Measurements from ENCODE around the gene DOCK4.

The DOCK4 gene

DNA sequence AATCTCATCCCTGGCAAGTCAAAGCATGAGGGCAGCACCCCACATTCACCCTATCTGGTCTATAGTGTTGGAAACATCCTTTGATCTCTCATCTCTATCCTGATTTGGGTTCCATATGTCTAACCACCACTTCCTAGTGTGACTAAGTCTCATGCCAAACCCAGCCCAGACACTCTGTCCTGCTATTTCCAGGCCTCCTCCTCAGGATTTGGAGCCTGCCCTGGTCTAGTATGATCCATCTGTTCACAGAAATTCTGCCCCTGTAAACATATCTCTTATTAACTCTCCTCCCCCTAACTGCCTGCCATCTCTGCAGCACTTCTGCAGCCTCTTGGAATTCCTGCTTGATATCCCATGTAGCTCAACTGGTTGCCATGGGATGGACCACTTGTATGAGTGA is 323.0 kb downstream of the DOCK4 start:
- DNase-seq: no peak

DNA sequence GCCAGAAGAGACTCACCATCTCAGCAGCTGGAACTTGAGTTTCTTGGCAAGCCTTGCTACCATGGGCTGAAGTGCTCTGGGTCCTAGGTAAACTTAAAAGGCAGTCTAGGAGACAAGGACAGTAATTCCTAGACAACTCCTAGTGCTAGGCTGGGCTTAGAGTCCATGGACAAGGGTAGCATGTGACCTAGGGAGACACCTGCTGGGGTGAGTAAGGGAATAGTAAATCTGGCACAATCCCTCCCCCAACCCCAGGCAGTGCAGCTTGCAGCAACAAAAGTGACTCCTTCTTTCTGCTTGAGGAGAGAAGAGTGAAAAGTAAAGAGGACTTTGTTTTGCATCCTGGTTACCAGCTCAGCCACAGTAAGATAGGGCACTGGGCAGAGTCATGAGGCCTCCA is 327.4 kb downstream of the DOCK4 start:
- no peak for DNase-seq

DNA sequence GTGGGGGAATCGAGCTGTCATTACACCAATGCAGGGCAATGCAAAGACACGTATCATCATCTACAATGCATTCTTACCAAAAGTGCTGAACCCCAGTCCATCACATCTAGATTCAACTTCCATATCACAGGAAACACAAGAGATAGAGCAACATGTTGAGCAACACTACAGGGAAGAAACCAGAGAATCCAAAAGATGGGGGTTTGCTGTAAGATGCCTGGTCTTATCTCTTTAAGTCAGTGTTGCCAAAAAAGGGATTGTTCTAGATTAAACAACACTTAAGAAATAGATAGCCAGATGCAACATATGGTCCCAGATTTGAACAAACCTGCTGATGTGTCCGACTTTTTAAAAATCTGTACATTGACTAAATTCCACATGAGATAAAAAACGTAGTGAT is 328.3 kb downstream of the DOCK4 start:
- DNase-seq: no peak

DNA sequence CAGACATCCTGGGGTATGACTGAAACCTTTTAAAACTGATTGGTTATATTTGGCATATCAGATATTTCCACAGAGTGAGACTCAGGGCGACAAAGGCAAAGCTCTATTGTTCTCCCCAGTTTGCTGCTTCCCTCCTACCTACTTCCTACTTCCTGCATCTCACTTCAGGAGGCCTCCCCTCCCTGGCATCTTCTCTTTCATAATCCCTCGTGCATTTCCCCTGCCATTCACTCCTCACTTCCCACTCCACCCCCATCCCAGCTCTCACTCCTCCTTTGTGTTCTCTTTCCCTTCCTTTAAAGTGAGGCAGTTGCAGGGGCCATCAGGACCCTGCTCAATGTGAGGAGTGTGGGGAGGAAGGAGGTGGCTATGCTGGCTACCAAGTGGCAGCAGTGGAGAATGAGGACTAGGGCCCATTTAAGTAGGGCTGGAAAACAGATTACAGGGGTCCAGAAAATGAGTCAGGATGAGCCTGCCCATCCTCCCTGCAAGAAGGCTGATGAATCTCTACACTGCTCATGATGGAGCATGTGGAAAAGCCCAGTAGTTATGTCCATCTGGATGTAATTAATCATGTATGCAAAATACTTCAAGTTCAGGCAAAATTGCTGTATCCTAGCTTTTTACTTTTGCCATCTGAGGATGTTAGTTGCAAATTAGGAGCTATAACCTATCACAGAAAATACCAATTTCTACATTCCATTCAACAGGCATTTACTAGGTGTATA is 332.1 kb downstream of the DOCK4 start:
- no peak for DNase-seq

DNA sequence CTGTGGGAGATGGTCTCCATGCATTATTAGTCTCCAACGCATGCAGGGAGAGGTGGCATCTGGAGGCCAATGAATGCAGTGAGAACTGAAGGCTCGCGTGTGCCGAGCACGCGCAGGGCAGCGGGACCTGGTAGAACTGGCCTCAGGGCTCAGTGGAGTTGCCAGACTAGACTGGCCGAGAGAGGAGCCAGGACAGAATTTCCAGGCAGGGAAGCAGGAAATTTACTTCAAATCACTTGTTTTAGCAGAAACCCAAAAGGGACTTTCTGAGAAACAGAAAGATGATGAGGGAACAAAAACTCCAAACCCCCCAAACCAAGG is 332.9 kb downstream of the DOCK4 start:
- no peak for DNase-seq

DNA sequence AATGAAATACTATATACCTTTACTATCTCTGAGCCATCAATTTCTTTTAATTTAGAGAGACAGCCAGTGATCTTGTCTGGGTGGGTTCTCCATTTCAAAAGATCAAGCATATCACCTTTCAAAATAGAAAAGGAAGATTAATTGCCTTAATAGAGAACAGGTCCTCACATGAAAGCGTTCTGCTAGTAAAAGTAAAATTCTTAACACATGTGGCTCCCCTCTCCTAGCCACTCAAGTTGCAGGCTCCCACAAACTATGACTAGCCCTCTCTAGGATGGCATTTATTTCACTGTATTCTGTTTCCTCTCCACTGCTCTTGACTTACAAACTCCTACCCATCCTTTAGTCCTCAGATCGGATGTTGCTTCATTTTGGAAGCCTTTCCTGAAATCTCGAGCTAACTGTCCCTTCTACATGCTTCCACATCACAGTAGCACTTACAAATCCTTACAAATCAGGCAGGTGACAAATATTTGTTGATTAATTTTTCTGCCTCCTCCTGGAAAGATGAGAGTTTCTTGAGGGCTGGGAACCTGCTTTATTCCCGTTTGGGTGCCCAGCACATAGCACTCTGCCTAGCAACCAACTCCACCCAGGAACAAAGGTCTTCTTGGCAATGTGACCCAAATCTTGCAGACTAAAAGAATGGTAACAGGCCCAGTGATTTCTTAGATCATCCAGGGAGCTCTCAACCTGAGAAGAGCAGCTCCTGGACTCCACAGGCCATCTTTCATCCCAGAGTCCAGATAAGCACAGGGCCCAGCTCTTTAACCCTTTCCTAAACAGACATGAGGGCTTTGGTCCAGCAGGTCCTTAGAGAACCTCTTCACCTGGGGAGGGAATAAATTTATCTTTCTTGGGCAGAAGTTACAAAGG is 333.5 kb downstream of the DOCK4 start:
- DNase-seq: no peak

DNA sequence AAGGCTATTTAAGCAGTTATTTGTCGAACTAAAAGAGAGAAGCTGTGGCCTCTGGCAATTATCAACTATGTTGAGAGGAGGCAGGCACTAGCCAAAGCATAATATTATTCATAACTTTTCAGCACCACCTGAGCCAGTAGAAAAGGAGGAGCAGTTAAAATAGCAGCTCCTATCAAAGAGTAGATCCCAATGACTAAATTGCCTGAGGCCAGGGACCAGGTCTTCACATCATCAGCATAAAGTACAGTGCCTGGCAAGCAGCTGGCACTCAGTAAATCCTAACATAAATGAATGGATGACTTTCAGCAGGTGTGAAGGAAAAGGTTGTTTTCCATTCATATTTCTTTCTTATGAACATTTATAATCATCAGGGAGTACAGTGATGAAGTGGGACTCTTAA is 334.9 kb downstream of the DOCK4 start:
- DNase-seq: no peak

DNA sequence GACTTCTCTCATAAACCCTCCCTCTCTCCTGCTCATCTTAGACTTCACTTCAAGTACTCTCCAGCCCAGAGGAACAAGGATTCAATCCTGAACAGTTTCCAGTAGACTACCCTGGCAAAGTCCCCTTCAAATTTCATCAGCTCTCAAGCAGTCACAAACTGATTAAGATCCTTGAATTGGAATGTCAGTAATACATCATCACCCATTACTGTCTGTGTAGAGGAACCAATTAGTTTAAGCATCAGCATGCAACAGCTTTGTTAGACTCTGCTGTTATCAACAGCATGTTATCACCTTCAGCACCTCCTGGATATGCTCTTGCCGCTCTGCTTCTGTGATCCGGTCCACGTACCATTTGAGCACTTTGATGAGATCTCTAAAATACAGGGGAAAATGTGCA is 336.9 kb downstream of the DOCK4 start:
- DNase-seq: no peak

DNA sequence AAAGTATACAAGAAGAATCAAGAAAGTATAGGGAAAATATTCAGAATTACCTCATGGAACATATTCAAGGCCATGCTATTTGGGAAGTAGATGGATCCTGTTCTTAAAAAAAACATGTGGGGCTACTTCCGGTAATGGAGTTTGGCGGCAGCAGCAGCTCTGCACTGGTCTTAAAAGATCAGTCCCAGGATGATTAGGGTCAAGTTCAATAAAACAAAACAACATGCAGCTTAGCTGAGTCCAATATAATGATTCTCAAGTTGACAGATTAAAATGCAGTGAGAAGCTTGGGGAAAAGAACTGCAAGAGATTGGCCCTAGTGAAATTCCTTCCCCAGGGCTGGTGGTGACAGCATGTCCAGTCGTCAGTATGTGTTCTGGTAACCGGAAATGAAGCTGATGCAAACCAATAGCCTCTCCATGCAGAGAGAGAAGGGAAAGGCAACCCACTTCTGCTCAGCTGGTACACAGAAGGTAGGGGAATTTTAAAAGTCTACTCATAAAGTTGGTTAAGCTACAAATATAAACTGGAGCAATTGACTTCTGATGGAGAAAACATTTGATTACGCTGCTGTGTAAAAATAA is 338.8 kb downstream of the DOCK4 start:
- DNase-seq: no peak

DNA sequence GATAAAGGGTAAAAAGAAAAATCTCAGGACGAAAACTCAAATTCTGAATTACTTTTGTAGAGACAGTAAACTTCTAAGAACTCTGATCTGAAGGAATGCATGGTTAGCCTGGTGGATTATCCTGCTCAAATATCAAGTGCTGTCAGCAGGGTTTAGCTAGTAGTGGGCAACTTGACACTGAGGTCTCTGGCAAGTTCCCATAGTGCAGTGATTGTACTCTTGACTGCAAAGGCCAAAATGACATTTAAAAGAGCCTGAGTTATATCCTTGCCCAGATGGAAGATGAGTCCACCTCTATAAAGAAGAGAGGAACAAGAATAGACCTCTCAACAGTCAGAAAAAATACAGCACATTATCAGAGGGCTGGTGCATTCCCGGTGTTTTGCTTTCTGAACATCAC is 339.4 kb downstream of the DOCK4 start:
- no peak for DNase-seq

DNA sequence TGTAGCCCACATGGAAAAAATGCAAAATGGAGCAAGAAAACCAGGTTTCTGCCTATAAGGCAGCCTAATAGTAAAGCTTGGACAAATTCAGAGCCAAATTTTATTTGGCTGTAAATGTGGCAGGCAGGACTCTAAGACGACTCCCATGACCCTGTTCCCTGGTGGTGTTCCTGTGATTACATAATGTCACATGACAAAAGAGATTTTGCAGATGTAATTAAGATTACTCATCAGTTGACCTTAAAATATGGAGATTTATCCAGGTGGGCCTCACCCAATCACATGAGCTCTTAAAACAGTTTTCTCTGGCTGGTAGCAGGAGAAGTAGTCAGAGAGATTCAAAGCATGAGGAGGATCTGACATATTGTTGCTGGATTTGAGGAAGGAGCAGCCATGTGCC is 340.8 kb downstream of the DOCK4 start:
- no peak for DNase-seq

DNA sequence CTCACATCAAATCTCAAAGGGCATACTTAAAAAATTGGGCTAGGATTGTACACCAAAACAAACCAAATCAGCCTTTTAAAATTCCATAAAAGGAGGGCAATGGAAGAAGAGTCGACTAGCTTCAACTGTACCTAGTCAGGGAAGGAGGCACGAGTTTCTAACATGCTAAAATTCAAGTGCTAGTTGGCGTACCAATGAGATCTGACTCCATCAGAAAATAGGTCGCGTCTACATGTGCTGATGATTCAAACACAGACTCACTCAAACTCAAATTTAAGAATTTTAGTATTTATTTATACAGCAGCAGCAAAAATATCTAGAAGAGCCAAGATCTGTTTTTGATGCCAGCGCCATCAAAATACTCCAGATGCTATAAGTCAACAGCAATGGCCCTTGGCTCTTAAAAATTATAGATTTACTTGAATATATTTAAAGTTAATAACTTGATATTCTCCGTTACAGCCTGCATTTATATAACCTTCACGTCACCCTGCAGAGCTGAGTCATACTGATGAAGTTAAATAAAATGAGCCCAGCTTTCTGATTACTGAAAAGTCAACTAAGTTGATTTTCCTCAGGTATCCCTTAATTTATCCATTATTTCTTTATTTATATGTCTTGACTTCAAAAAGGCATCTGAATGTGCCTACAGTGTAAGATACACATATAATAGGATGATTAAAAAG is 341.8 kb downstream of the DOCK4 start:
- DNase-seq: no peak

DNA sequence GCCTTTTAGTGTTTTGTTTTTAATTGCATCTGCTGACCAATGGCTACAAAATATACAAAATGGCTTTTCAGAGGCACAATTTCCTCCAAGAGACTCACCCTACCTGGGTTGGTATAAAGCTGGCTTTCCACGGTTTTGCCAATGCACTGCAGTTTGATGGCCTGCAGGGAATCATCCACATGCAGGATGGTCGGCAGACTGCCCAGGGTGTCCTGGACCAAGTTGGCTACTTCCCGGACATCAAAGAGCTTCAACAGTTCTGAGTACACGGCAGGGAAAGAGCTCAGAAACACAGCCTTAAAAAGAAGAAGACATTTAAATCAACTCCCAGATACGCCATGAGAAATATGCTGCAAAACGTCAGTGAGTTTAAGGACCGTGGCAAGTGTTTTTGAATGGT is 342.9 kb downstream of the DOCK4 start:
- DNase-seq: no peak

DNA sequence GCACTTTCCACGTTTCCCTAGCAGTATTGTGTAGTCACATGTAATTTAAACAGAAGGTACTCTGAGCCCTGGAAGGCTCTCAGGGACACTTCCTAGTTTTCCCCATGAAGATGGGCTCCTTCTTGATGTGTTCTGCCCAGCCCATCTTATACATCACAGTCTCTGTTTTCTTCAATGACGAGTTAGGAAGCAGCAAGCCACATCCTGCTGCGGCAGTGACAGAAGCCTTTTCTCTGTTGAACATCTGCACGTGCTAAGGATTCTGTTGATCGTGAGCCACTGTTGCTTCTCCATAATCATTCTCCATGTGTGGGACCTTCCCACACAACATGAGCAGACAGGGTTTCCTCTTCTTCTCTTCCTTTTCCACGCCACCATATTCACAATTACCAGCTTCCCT is 346.0 kb downstream of the DOCK4 start:
- no peak for DNase-seq

DNA sequence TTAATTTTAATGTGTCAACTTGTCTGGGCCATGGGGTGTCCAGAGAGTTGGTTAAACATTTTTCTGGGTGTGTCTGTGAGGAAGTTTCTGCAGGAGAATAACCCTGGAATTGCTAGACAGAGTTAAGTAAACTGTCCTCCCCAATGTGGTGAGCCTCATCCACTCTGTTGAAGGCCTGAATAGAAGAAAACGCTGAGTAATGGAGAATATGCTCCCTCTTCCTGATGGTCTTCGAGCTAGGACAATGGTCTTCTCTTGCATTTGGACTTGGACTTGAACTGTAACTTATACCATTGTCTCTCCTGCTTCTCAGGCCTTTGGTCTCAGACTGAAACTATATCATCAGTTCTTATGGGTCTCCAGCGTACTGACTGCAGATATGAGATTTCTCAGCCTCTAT is 347.9 kb downstream of the DOCK4 start:
- DNase-seq: no peak

DNA sequence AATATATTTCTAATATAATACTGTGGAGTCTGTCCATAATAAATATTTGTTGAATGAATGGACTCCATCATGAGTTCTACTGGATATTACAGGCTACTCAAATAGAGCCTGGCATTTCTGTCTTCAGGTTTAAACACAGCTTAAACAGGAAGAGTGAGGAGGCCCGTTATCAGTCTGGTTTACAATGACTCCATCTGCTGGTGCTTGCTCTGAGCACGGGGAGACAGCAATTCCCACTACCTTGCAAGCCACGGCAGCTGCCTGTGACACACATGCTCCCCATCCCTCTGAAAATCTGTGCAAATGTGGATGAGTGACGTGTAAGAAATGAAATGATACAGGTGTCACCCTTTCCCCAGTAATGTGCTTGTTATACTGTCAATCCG is 350.4 kb downstream of the DOCK4 start:
- no peak for DNase-seq

DNA sequence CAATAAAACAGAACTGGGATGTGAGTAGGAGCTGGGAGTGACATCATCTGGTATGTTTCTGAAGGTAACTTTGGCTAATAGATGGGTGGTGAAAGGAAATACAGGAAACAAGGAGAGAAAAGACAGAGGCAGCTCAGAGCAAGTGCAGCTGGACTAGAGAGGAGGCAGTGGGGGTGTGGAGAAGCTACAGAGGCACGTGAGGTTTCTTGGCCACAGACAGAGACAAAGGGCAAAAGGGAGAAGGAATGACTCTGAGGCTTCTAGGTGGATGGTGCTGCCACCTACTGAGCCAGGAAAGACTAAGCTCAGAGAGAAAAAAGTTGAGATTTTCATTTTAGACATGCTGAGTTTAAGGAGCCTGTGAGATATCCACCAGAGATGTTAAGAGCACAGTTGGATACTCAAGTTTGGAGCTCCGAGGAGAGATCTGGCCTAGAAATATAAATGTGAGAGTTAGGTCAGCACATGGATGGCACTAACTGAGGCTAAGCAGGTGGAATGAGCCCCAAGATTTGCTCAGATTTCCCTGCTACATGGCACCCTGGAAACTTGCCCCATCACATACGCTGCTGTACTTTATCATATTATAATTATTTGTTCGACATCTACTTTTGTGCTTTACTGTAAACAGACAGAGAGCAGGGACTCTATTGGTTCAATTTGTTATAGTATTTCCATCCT is 350.9 kb downstream of the DOCK4 start:
- DNase-seq: no peak

DNA sequence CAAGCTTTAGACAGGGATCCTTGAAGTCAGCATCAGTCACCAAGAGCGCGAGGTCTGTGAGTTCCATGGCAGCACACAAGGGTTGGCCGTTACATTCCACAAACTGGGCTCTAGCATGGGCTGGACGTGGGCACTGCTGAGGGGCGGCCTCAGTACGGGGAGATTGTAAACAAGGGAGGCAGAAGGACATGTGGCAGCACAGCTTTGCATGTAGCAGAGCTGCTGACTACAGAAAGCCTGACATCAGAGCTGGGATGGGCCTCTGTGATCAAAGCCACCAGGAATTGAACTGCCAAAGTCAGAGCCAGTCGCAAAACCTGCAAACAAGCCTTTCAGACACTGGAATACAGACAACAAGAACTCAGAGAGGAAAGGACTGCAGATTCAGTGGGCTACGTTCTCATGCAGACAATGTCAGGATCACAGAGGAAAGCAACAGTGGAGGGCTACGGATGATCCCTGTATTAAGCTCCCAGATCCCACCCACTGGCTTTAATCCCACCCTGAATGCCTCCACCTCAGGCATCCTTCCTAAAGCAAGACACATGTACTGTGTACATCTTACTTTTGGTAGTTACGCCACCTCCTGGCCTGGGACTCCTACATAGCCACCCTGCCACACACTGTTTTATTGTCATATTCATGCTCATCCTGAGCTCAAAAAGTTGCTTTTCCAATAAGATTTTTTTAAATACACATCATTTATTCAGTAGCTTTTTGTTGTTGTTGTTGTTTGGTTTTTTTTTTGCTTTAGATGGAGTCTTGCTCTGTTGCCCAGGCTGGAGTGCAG is 352.8 kb downstream of the DOCK4 start:
- no peak for DNase-seq

DNA sequence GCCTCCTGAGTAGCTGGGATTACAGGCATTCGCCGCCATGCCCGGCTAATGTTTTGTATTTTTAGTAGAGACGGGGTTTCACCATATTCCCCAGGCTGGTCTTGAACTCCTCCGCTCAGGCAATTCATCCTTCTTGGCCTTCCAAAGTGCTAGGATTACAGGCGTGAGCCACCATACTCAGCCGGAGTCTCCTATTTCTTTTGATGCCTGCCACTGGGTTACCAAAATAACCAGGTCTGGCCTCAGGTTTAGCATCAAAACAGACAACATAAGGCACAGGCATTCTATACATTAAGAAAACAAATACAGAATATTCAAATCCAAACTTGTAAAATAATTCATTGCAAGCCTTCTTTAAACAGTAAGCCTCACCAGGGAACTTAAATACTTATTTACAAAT is 354.1 kb downstream of the DOCK4 start:
- DNase-seq: no peak

DNA sequence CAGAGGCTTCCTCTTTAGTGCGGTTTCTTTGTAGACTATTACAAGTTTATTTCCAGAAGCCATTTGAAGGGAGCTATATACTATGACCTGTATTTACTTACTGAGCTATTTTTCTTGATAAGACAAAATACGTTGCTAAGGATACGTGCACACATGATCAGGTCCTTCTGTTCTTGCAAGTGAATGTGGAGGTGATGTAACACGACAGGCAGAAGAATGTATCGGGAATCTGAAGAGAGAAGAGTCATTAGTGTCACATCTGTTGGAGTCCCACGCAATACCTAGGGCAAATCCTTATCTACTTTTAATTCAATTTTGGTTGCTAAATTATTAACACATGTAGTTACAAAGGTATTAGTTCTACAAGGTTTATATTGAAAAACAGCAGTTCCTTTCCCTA is 359.3 kb downstream of the DOCK4 start:
- DNase-seq: no peak

DNA sequence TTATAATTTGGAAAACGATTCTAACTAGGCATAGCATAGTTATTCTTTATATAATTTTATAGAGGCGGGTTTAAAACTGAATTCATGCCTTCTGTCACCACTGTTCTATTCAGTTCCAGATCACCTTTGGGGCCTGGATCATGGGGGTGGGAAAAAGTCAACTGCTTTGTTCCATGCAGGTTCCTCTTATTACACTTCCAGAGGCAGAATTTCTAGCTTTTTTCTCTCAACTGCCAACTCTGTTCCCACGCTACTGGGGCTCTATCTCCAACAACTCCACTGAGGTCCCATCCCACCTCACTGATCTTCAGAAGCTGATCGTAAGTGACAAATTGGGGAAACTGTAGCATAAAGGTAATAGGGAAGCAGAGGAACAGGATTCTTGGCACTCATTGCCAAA is 360.3 kb downstream of the DOCK4 start:
- DNase-seq: no peak

Data from activated naive CD4-positive, alpha-beta T cell treated with anti-CD3 and anti-CD28 coated beads, Interleukin-2, amount 50 U/mL, for 16 hours (primary cell).